ENCODE results near the gene C11orf21. TPM values are rescaled to one million over a fixed set of nuclear protein-coding genes. Genes with fewer than 3 reads are reported as not detected.

Gene C11orf21
- total RNA-seq, 1 donor = not detected

DNA sequence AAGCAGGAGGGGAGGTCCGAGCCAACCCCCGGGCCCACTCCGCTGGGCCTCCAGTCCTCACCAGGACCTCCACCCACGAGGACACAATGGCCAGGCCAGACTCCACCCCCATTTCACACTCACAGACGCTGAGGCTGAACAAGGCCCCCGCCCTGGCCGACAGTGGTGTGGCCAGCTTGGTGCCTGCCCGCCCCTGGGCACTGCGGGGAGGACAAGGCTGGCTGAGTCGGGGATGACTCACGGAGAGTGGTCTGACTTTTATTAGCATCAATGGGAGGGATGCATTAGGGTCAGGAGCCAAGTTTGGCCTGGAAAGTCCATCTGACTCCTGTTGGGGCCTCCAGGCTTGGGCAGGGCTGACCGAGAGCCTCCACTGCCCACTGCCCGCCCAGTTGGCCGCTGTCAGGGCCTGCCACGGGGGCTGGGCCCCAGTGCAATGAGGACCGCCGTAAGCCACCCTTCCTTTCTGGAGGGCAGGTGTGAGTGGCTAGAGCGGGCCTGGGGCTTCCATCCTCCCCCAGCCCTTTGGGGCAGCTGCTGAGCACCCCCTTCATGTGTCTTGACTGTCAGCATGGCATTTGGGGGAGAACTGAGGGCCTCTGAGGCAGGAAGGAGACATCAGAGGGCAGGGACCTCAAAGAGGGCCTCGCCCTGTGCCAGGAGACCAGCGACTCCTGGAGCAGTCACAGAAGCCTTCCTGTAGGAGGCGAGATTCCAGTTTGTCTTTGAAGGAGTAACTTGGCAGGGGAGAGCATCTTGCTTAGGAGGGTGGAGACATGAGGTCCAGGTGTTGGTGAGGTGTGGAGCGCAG lies 10.7 kb upstream of the C11orf21 start:
- peak; percentile 76 for DNase-seq (ENCODE audit: low read depth)
- TF ChIP-seq, protein P1, sequence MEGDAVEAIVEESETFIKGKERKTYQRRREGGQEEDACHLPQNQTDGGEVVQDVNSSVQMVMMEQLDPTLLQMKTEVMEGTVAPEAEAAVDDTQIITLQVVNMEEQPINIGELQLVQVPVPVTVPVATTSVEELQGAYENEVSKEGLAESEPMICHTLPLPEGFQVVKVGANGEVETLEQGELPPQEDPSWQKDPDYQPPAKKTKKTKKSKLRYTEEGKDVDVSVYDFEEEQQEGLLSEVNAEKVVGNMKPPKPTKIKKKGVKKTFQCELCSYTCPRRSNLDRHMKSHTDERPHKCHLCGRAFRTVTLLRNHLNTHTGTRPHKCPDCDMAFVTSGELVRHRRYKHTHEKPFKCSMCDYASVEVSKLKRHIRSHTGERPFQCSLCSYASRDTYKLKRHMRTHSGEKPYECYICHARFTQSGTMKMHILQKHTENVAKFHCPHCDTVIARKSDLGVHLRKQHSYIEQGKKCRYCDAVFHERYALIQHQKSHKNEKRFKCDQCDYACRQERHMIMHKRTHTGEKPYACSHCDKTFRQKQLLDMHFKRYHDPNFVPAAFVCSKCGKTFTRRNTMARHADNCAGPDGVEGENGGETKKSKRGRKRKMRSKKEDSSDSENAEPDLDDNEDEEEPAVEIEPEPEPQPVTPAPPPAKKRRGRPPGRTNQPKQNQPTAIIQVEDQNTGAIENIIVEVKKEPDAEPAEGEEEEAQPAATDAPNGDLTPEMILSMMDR (IDR thresholded peaks at IDR 0.05; ENCODE audit: insufficient read depth, low read length) = no peak

DNA sequence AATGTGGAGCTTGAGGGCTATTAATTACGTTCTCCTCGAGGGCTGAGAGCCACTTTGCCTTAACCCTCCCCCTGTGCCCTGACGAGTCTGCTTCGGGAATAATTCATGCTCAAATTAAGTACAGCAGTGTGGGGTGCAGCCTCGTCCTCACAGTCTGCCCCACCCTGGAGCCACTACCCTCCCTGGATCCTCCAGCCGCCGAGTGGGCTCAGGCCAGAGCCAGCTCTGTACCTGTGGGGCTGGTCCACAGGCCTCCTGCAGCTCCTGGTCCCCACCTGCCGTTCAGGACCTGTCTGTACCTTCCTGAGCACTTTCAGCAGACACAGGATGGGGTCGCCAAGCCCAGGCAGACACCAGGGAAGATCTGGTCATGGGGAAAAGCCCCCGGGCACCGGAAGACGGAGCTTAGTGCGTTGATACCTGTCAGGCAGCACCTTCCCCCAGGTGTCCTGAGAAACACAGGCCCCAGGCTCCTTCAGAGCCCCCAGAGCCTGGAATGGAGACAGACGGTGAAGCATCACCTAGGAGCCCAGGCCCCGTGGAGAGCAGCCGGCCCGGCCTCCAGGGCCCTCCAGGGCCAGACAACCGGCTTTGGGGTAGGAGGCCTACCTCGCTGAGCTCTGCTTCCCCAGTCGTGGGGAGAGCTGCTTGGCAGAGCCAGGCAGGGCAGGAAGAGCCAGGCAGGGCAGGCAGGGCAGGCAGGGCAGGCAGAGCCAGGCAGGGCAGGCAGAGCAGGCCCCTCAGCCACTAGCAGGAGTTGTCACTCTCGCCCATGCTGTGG lies 9.8 kb upstream of the C11orf21 start:
- no peak for DNase-seq (ENCODE audit: low read depth)
- H3K4me3 ChIP-seq (ENCODE audit: low read depth, low read length) = no peak overlapping the region
- TF ChIP-seq, protein P1 (IDR thresholded peaks at IDR 0.05; ENCODE audit: insufficient read depth, low read length) = no peak

More for the DNA sequence above, 10.7 kb upstream of the C11orf21 start:
- H3K4me3 ChIP-seq (ENCODE audit: low read depth, low read length) = no peak overlapping the region

DNA sequence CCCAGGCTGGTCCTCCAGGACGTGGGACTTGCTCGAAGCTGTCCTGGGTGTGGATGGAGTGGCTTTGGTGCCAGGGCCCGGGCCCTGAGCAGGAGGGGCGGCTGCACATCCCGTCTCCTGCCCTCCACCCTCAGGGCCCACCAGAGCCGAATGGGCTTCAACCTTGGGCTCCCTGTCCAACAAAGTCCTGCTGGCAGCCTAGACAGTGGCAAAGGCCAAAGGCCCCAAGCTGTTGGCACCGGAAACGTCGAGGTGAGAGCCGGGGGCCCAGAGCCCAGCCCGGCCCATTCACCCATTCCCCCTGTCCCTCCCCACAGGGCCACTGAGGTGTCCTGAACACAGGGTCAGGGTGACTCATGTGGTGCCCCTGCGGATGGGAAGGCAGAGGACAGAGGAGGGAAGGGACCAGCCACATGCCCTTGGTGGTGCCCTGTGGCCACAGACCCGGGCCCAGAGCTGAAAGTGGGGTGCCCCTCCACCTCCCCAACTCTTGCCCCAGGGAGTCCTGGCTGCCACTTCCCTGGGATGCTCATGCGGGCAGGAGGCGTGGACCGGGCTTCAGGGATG lies 9.2 kb upstream of the C11orf21 start:
- DNase-seq (ENCODE audit: low read depth) = no peak
- H3K4me3 ChIP-seq (ENCODE audit: low read depth, low read length) = no peak overlapping the region
- TF ChIP-seq, protein P1 (IDR thresholded peaks at IDR 0.05; ENCODE audit: insufficient read depth, low read length) = no peak

DNA sequence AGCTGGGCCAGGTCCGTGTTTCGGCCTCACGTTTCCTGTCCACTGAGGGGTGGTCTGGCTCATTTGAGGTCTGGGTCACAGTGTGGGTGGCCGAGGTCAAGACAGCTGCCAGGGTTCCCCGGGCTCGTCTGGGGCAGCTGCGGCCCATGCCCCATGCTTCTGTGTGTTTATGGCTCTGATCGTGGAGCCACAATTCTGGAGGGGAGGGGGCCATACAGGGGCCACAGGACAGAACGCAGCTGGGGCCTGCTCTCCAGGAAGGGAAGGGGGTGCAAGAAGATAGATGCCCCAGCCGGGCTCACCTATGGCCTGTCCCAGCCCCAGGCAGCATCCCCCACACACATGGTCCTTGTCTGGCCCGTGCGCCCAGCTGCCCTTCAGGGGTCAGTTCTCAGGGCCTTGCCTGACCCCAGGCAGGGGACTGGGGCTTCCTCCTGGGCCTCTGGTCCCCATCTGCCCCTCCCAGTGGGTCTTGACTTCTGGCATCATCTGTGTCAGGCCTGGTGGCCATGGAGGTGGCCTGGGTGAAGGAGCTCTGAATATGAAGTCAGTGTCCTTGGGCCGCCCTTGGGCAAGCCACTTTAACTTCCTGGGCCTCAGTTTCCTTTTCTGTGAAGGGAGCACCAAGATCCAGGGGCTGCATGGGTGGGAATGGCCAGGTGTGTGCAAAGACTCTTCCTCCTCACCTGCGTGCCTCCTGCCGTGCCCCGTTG lies 8.5 kb upstream of the C11orf21 start:
- DNase-seq (ENCODE audit: low read depth) = no peak
- TF ChIP-seq, protein P1 (IDR thresholded peaks at IDR 0.05; ENCODE audit: insufficient read depth, low read length) = no peak
- H3K4me3 ChIP-seq (ENCODE audit: low read depth, low read length) = no peak overlapping the region

DNA sequence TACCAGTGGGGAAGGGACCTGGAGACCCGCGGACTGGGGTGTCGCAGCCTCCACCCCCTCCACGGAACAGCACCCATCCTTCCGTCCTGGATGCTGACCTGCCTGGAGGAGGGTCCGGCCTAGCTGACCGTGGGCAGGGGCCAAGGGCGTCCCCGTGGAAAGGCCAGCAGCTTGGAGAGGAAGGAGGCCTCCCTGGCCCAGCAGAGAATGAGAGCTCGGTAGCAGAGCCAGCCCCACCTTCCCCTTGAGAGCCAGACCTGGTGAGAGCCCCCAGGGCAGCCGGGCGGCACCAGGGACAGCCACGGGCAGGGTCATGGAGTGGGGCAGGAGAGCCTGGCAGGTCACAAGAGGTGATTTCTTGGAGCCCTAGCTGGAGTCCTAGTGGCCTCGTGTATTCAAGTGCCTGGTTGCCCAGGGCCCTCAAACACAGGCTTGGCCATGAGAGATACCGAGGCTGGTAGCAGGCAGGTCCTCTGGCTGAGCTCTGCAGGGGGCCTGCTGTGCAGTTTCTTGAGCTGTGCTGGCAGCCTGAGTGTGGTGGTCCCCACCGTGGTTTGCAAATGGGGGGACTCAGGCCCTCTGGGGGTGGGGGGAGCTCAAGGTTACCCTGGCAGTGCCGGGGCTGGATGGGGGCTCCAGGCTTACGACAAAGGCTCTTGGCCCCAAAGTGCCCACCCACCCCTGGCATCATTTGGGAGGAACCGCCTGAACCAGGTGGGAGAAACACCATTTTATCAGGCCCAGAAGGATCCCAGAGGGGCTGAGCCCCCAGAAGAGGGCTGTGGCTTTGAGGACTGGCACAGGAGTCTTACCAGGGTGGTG lies 7.7 kb upstream of the C11orf21 start:
- DNase-seq (ENCODE audit: low read depth) = no peak
- H3K4me3 ChIP-seq (ENCODE audit: low read depth, low read length) = no peak overlapping the region
- TF ChIP-seq, protein P1 (IDR thresholded peaks at IDR 0.05; ENCODE audit: insufficient read depth, low read length) = no peak

DNA sequence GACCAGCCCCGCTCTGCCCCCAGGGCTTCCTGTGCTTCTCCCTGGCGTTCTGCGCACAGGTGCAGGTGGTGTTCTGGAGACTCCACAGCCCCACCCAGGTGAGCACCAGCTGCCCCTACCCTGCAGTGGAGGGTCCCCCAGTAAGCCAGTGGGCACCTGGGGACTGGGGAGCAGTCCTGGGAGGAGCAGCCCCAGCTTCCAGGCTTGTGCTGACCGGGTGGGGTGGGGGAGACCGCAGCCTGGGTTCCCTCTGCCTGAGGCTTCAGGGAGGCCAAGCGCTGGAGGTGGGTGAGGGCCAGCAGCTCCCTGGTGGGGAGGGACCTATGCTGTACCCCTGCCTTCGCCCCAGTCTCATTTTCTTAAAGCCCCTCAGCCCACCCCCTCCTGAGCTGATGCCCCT lies 7.0 kb upstream of the C11orf21 start:
- TF ChIP-seq, protein P1 (IDR thresholded peaks at IDR 0.05; ENCODE audit: insufficient read depth, low read length) = no peak
- no peak for DNase-seq (ENCODE audit: low read depth)
- no peak overlapping the region for H3K4me3 ChIP-seq (ENCODE audit: low read depth, low read length)

Measured in fibroblast of the aortic adventitia (primary cell).